GM18873 (cell line): Measurements from ENCODE around the gene ITGA3.

ENCODE experiments used
- ATAC-seq: cut with Tn5 transposase; IDR thresholded peaks from one replicate; pipeline ENCODE4 v1.9.1; 2021; ENCODE audit warnings: mild to moderate bottlenecking, moderate library complexity, moderate number of reproducible peaks; ENCODE audit not compliant: unreplicated experiment, low FRiP score

Gene ITGA3

DNA sequence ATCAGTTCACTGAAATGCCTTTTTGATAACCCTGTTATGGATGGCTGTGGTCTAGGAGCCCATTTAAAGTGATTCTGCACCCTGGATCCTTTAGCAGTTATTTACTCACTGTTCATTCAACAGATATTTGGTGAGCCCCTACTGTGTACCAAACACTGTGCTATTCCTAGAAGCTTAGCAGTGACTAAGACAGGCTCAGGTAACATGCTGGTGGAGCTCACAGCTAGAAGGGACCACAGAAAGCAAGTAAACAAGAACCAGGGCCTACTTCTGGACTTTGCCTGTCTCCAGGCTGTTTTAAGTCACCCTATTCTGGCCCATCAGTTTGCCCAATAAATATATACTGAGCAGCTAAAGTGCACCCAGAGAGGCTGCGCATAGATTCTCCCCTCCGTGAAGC, 11.1 kb downstream of the ITGA3 start:
- ATAC-seq, result no peak

DNA sequence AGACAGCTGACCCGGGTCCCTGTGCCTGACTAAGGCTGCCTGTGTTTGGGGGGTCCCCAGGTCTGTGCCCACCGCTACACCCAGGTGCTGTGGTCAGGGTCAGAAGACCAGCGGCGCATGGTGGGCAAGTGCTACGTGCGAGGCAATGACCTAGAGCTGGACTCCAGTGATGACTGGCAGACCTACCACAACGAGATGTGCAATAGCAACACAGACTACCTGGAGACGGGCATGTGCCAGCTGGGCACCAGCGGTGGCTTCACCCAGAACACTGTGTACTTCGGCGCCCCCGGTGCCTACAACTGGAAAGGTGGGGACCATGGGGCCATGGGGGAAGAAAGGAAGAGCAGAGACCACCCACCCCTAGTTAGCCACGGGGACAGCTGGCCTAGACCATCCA, 12.1 kb downstream of the ITGA3 start:
- no peak for ATAC-seq

DNA sequence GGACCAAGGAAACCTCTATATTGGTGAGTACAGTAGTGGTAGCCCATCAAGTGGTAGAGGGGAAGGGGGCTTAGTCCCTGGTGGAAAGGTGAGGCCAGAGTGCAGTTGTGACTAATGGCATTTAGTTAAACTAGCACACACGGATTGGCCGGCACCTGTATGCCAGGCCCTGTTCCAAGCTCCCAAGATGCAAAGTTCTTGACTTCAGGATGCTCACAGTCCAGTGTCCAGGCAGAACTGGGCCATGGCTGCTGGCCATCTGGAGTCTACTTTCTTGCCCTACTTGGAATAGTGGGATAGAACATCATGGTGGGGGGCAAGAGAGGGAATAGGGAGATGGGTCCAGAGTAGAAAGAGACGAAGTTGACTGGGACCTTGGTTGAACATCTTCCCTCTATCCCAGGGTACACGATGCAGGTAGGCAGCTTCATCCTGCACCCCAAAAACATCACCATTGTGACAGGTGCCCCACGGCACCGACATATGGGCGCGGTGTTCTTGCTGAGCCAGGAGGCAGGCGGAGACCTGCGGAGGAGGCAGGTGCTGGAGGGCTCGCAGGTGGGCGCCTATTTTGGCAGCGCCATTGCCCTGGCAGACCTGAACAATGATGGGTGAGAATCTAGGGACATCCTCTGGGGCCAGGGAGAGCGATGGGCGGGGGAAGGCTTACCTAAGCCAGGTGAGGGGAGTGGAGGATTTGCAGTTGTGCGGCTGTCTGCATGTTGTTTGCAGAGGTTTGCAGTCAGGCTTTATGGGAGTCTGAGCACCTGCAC, 15.2 kb downstream of the ITGA3 start:
- no peak for ATAC-seq

DNA sequence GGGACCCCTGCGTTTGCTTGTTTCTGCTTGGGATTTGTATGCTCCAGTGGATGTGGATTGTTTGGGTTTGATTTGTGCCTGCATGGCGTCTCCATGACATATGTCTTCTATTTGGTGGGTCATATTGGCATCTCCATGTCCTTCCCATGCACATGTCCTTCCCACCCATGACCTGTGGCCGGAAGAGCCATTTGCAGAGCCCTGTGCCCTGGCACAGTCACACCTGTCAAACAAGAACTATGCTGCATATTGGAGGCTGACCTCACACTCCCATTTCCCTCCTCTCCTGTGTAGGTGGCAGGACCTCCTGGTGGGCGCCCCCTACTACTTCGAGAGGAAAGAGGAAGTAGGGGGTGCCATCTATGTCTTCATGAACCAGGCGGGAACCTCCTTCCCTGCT, 15.8 kb downstream of the ITGA3 start:
- no peak for ATAC-seq

DNA sequence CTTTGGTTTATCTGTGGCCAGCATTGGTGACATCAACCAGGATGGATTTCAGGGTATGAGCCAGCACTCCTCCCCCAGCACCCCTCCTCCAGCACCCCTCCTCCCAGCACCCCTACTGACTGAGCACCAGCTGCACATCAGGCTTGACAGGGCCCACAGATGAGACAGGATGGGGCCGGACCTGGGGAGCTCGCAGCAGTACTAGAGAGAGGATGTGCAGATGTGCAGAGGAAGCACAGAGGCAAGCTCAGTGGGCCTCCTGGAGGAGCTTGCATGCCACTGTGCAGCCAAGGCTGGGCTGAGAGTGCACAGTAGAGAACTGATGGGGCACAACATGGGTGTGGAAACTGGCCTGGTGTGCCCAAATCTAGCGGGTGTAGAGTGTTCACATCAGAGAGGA, 16.2 kb downstream of the ITGA3 start:
- ATAC-seq, result no peak

DNA sequence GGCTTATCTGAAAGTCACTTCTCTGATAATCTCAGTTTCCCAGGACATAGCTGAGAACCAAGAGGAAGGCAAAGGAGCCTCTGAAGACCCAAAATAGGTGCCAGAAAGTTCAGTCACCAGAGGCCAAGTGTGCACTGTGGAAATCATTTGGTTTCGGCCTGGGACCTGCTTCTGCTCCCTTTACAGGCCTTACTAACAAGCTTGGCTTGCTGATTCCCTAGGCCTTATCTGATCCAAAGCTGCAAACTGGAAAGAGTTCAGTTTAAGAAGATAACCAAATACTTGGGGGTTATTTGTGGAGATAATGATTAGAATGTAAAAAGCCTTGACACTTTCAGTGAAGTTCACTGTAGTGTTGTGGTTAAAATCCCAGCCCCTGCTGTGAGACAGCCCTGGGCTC, 17.0 kb downstream of the ITGA3 start:
- ATAC-seq, result no peak

DNA sequence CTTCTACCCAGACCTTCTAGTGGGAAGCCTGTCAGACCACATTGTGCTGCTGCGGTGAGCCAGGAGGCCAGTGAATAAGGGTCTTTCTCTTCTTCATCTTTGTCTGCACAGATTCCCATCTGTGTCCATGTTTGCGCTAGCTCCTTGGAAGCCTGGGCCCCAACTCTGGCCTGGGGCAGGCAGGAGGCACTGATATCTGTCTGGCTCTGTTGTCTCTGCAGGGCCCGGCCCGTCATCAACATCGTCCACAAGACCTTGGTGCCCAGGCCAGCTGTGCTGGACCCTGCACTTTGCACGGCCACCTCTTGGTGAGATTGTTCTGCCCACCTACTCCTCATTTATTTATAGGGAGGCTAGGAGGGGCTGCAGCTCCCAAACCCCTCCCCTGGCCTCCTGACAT, 18.3 kb downstream of the ITGA3 start:
- no peak for ATAC-seq

DNA sequence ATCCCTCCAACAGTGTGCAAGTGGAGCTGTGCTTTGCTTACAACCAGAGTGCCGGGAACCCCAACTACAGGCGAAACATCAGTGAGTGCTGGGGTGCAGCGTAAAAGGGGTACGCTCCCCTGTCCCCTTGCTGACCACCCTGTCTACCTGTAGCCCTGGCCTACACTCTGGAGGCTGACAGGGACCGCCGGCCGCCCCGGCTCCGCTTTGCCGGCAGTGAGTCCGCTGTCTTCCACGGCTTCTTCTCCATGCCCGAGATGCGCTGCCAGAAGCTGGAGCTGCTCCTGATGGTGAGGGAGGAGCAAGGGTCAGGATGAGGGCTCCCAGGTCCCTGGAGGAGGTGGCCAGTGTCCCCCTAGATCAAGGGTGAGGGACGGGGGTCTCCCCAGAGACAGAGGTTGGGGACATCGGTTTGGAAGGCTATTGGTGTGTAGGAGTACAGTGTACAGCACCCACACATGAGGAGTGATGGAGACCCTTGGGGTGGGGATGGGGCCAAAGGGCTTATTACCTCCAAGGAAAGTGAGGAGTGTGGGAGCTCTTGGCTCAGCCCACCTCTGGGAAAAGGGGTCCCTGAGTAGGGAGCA, 19.6 kb downstream of the ITGA3 start:
- ATAC-seq, result no peak

DNA sequence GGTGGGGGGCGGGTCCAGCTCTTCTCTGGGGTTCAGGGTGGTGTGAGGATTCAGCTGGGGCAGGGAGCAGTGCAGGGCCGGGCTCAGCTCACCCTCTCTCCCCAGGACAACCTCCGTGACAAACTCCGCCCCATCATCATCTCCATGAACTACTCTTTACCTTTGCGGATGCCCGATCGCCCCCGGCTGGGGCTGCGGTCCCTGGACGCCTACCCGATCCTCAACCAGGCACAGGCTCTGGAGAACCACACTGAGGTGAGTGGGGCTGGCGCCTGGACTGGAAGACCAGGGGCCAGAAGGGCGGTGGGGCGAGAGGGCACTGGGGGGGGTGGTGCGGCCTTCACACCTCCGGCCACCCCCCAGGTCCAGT, 20.3 kb downstream of the ITGA3 start:
- ATAC-seq, result no peak

DNA sequence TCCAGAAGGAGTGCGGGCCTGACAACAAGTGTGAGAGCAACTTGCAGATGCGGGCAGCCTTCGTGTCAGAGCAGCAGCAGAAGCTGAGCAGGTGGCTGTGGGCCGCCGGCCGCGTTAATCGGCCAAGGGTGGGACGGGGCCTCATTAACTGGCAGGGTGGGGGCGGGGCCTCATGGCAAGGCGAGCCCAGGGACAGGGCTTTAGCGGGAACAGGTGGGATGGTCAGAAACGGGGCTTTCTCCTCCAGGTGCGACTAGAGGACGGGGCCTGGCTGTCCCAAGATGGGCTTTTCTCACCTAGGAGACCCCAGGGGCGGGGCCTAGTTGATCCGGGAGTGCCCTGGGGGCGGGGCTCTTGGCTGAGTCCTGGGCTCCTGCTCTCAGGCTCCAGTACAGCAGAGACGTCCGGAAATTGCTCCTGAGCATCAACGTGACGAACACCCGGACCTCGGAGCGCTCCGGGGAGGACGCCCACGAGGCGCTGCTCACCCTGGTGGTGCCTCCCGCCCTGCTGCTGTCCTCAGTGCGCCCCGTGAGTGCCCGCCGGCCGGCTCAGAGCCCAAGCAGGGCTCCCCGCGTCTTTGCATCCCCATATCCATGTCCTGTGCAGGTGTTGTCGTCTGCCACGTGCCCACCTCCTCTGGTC, 20.8 kb downstream of the ITGA3 start:
- ATAC-seq, result no peak

DNA sequence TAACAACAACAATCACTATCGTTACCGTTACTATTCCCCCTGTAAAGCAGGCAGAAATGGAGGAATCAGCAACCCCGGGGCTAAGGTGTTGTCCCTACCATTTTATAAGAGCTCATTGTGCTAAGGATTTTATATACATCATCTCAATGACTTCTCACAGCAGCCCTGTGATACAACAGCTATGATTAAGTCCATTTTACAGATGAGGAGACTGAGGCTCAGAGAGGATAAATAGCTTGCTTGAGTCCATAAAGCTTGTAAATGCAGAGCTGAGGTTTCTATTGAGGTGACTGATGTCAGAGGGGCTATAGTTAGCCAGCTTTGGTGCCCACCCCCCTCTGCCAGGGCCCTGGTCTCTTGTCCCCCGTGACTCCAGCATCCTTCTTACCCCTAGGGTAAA, 22.5 kb downstream of the ITGA3 start:
- ATAC-seq, result no peak

DNA sequence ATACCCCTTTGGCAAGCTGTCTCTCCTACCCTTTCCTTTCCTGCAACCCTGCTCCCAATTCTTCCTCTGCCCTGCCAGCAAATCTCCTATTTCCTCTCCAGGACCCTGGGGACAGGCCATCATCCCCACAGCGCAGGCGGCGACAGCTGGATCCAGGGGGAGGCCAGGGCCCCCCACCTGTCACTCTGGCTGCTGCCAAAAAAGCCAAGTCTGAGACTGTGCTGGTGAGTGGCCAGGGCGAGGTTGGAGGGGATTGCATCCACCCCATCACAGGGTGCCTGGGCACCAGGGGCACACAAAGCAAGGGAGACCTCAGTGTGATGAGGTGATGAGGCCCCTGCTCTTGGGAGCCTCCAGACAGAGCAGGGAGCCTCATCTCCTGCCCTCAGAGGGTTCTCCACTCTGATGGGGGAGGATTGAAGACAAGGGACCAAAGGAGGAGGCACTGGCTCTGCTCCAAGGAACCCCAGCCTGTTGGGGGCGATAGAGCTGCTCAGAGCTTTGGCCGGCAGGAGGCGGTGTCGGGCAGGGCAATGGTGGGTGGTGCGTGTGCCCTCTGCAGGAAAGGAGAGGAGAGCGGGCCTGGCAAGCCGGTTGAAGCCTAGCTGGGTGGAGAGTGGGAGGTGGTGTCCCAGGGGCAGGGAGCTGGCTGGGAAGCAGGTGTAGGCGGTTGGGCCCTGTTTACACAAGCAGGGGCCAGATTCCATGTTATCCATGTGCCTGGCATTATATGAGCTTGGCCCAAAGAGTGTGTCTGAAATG, 23.6 kb downstream of the ITGA3 start:
- ATAC-seq, result no peak

DNA sequence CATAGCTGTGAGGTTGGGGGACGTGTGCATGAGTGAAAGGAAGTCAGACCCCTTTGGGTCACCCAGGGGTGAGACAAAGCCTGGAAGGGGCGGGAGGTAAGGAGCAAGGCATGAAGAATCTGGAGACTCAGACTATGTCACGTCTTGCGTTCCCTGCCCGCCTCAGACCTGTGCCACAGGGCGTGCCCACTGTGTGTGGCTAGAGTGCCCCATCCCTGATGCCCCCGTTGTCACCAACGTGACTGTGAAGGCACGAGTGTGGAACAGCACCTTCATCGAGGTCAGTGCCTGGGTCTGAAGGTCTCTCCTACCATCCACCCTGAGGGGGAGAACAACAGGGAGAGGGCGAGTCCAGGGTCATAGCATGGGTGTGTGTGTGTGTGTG, 24.2 kb downstream of the ITGA3 start:
- ATAC-seq, result no peak

DNA sequence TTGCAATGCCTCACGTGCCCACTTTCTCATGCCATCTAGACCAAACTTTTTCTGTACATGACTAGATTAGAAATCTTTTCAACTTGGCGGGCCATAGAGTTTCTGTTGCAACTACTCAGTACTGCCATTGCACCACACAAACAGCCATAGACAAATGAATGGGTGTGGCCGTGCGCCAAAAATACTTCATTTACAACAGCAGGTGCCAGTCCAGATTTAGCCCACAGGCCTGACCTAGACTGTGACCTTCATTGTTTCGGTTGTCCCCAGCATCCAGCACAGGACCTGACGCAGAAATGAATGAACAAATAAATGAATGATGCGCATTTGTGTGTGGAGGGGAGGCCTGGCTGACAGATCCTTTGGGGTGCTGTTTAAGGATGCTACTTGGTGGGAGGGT, 24.9 kb downstream of the ITGA3 start:
- ATAC-seq, result peak; percentile 73

DNA sequence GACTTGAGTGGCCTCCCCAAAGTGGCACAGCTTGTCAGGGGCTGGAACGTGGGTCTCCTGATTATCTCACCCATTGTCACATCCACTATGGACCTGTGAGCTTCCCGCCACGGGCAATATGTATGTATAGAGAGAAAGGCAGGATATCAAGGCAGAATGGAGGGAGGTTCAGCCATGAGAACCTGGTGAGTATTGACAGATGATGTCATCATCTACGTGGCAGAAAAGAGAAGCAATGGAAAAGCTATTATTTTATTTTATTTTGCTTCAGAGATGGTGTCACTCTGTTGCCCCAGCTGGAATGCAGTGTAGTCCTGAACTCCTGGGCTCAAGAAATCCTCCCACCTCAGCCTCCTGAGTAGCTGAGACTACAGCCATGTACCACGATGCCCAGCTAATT, 25.8 kb downstream of the ITGA3 start:
- ATAC-seq, result no peak

DNA sequence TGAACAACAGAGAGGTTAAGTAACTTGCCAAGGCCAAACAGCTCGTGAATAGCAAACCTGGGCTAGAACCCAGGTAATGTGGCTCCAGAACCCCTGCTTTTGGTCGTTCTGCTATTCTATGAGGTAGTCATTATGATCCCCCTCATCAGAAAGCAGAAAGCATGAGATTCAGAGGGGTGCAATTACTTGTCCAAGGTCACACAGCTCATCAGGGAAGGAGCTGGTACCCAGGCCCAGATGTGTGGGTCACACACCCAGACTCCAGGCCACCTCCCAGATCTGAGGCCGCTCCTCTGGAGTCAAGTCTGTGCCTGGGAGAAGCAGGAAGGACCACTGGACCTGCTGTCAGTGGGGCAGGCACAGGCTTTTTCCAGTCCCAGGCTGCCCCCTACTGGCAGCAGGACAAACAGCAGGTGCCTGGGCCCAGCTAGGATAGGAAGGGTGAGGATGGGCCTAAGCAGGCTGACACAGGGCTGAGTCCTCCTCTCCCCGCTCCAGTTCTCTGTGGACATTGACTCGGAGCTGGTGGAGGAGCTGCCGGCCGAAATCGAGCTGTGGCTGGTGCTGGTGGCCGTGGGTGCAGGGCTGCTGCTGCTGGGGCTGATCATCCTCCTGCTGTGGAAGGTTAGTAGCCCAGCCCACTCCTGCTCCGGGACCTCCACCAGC, 31.5 kb downstream of the ITGA3 start:
- no peak for ATAC-seq

DNA sequence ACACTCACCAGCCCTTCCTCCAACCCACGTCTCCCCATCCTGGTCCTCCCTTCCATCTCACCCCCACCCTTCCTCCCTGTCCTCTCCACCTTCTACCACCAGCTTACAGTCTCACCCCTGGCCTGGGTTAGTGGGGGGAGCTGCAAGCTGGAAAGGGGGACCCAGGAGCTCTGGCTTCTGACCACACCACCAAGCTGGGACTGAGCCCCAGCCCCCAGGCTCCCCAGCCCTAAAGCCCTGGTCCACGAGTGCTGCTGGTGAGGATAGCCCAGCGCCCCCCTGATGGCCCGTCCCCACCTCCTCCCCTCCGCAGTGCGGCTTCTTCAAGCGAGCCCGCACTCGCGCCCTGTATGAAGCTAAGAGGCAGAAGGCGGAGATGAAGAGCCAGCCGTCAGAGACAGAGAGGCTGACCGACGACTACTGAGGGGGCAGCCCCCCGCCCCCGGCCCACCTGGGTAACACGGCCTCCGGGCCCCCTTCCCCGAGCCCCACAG, 32.0 kb downstream of the ITGA3 start:
- no peak for ATAC-seq

DNA sequence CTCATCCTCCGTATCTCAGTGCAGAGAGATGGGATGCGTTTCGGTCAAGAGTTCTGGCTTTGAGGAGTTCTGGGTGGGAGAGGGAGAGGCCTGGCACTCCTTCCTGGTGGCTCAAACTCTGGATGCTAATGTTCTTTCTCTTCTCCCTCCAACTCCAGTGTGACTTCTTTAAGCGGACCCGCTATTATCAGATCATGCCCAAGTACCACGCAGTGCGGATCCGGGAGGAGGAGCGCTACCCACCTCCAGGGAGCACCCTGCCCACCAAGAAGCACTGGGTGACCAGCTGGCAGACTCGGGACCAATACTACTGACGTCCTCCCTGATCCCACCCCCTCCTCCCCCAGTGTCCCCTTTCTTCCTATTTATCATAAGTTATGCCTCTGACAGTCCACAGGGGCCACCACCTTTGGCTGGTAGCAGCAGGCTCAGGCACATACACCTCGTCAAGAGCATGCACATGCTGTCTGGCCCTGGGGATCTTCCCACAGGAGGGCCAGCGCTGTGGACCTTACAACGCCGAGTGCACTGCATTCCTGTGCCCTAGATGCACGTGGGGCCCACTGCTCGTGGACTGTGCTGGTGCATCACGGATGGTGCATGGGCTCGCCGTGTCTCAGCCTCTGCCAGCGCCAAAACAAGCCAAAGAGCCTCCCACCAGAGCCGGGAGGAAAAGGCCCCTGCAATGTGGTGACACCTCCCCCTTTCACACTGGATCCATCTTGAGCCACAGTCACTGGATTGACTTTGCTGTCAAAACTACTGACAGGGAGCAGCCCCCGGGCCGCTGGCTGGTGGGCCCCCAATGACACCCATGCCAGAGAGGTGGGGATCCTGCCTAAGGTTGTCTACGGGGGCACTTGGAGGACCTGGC, 33.3 kb downstream of the ITGA3 start:
- no peak for ATAC-seq

DNA sequence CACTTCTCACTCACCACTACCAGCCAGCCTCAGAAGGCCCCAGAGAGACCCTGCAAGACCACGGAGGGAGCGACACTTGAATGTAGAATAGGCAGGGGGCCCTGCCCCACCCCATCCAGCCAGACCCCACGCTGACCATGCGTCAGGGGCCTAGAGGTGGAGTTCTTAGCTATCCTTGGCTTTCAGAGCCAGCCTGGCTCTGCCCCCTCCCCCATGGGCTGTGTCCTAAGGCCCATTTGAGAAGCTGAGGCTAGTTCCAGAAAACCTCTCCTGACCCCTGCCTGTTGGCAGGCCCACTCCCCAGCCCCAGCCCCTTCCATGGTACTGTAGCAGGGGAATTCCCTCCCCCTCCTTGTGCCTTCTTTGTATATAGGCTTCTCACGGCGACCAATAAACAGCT, 34.2 kb downstream of the ITGA3 start:
- ATAC-seq, result no peak
